NOMO-1 (cell line): Measurements from ENCODE around the gene DAB1.
"Not testable (repeated sequence)": the region's sequence is repeated elsewhere in the genome, so short reads cannot be mapped to it uniquely, and the experiment has no call there.

ENCODE experiments used
- DNase-seq, 2 experiments: peaks; one replicate each; lab custom pipeline; 2025; ENCODE audit not compliant: unreplicated experiment in 2 of 2; lab: John Stamatoyannopoulos, UW

The DAB1 gene

DNA sequence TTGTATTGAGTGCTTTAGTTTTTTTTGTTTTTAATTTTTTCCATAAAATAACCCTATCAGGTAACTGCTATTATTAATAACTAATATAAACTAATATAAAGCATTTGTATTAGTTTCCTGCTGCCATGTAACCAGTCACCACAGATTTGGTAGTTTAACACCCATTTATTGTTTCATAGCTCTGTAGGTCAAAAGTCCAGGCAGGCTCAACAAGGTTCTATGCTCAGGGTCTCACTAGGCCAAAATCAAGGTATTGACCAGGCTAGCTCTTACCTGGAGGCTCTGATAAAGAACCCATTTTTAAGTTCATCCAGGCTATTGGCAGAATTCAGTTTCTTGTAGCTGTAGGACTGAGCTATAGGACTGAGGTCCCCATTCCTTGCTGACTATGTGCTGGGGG lies 189.4 kb downstream of the DAB1 start:
- no peak for DNase-seq

DNA sequence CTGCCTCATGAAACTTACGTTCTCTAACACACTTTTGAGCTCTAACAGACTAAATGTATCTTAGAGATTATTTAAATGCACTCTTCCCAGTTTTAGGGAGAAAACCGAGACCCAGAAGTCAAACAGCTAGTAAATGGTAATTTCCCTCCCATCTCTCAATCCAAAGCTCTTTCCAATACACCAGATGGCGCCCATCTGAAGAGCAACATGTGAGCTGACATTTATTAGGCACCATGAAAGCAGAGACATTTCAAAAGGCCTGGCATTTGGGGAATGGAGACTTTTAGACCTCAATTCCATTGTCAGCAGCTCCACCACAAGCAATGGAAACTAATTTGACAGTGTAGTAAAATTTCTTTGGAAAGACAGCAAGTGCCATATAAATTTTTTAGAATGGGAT lies 191.4 kb downstream of the DAB1 start:
- no peak for DNase-seq

DNA sequence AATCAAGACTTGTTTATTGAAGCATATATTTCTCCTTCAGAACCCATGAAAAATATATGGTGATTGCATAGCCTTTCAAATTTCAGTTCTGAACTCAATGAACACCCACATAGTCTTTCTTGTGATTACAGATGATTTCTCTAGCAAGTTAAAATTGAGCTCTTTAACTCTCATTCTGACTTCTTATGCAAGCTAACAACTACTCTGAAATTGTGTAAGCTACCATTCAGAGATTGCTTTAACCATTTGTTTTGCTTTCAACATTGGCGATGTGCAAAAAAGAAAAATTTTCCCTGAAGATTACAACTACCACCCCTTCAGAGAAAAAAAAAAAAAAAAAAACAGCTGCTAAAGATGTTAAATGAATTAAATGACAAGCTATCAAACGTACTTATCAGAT lies 193.9 kb downstream of the DAB1 start:
- DNase-seq: no peak

DNA sequence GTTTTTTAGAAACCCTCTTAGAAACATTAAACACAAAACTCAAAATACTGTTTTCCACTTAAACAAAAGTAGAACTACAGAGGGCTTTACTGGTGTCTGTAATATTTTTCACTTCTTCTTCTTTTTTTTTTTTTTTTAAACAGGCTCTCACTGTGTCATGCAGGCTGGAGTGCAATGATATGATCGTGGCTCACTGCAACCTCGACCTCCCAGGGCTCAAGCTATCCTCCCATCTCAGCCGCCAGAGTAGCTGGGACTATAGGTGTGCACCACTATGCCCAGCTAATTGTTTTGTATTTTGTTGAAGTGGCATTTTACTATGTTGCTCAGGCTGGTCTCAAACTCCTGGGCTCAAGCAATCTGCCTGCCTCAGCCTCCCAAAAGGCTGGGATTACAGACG lies 194.8 kb downstream of the DAB1 start:
- no peak for DNase-seq

DNA sequence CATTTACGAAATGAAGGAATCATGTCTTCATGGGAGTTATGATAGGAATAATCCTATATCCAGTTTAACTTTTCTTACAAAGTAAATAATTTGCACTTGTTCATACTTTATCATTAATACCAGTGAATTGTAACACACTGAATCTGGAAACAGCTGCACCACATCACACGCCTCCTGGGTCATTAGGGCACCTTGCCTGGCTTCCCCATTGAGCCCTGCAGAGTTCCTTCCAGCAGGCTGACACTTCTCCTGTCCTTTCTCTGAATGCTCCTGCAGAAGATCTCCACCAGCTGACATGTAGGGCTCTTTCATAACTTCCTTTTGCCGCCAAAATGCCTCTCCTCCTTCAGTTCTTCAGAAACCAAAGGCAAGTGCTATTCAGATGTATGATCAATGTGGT lies 201.1 kb downstream of the DAB1 start:
- no peak for DNase-seq

DNA sequence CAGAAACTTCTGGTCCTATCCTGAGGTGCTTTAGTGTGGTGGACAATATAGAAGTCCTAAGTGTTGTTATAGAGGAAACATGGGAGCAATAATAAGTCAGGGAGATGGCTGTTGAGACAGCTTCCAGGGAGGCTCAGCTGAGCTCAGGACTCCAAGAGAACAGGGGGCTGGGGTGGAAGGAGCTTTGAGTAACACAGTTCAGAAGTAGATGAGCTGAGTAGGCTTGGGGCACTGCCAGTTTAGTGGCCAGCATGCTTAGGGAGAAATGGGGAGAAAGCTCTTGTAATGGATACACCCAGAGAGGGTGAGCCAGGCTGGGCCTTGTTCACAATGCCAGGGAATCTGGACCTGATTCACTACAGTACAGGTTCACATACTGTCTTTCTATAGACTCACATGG lies 201.6 kb downstream of the DAB1 start:
- no peak for DNase-seq

DNA sequence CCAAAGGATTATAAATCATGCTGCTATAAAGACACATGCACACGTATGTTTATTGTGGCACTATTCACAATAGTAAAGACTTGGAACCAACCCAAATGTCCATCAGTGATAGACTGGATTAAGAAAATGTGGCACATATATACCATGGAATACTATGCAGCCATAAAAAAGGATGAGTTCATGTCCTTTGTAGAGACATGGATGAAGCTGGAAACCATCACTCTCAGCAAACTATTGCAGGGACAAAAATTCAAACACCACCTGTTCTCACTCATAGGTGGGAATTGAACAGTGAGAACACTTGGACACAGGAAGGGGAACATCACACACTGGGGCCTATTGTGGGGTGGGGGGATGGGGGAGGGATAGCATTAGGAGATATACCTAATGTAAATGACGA lies 203.0 kb downstream of the DAB1 start:
- DNase-seq: not testable (repeated sequence)

DNA sequence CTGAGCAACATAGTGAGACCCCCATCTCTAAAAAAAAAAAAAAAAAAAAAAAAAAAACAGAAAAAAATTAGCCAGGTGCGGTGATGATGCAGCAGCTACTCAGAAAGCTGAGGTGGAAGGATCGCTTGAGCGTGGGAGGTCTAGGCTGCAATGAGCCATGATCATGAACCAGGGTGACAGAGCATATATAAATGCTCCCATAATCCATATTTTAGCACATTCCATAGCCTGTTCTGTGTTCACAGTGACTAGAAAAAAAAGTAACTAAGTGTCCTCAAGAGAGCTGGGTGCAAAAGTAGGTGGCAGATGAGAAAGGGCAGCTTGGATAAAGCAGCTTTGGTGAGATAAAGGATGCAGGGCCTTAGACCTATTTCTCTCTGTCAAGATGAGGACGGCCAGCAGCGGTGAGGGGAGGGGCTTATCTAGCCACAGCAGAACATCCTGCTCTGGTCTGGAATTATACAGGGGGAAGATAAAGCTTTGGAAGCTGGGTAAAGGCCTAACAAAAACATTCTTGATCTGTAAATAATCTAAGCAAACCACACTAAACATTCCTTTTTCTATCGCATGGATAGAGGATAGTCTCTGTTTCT lies 205.3 kb downstream of the DAB1 start:
- DNase-seq: no peak

DNA sequence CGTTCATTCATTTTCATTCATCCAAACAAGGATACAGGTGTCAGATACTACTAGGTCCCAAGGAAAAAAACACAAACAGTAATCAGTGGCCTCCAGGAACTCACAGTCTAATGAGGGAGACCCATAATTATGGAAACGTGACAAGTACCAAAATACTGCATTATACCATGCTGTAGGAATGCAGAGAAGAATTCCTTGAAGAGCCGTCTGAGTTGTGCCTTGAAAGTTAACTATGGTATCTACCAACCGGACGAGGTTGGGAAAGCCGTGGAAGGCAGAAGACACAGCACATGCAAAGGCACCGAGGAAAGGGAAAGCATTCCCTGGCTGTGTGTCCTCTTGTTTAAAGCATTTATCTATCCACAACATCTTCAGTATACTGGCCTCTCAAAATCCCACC lies 206.0 kb downstream of the DAB1 start:
- no peak for DNase-seq

DNA sequence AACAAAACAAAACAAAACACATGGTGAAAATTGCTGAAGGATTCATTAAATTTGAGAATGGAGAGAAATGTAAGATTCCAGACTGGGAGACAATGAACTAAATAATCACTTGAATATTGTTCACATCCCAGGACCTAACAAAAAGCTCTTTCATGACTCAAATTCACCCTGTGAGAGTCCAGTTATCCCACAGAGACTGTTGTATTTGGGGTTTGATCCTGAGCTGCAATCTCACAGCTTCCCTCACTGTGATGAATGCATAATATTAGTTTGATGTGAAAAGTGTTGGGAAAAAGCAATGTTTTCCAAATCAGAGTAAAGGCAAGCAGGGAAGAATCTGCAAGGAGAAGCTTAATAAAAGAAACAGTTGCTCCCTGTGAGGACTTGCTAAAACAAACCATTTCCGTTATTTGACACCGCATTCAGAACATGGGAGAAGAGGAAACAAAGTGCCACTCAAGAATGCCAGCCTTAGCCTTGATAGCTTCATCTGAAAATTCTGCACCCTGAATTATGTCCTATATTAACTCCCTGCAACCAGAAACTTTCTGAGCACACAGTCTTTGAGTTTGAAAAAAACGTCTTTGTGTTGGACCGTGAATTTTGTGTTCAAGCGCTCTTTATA lies 208.8 kb downstream of the DAB1 start:
- DNase-seq: no peak

DNA sequence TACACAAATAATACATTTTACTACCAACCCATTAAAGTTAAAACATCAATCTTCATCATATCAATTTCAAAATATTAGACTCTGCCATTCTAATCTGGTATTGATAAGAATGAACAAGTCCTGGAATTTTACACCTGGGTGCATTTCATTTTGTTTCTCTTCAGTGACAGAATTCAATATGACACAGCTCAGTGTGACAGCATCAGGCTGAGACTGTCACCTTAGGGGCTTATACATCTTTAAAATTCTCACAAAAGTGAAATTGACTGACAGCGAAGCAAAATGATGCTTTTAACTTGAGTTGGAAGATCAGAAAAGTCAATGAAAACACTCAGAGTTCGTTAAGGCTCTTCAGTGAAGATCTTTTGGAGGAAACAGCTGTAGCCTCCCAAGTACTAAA lies 213.0 kb downstream of the DAB1 start:
- no peak for DNase-seq

DNA sequence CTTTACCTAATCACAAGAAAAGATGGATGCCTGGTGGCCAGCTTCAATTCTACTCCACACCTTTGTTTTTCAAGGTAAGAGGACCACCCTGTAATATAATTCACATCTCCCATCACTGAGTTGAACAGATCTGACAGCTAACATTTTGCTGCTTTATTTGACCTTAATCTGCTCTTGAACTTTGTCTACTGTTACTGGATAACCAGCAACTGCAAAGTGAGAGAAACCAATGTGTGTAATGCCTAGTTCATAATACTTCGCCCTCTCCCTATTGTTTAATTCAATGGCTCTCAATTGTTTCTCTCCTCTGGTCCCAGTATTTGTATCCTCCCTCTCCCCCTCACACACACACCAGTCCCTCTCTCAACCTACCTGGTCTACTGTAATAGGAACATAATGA lies 214.4 kb downstream of the DAB1 start:
- DNase-seq: no peak

DNA sequence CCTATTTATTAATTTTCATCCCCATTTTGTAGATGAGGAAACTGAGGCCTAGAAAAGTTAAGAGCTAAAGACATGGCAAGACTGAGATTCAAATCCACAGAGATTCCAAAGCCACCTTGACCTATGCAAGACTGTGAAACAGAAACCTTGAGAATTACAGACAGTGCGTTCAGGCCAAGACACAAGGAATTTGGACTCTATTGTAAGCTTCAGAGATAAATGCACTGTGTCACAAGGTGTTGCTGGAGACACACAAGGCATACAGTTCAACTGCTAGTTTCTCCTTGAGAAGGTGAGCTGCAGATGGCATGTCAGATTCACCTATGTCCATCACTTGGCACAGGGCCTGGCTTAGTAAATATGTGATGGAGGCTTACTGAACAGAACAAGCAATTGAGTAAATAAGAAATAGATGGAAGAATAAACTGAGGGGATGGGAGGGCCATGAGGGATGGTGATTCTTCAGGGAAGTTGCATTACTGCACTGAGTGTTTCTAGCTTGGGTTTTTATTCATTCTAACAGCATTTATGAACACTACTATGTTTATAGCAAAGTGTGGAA lies 215.0 kb downstream of the DAB1 start:
- no peak for DNase-seq

DNA sequence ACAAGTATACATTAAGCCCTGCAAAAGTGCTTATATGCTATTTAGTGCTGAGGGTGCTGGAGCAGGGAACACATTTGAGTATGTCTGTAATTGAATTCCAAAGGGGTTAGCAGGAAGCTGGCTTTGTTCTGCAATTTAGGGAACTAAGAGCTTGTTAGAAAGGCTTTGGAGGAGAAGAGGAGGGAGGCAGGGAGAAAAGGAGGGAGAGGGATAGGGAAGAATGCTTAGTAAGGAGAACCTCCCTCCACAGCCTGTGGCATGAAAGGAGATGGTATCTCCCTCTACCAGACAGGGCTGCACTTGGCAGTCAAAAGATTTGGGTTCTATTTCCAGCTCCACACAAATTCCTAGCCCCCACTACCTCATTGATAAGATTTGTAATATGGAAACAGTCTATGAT lies 217.8 kb downstream of the DAB1 start:
- no peak for DNase-seq

DNA sequence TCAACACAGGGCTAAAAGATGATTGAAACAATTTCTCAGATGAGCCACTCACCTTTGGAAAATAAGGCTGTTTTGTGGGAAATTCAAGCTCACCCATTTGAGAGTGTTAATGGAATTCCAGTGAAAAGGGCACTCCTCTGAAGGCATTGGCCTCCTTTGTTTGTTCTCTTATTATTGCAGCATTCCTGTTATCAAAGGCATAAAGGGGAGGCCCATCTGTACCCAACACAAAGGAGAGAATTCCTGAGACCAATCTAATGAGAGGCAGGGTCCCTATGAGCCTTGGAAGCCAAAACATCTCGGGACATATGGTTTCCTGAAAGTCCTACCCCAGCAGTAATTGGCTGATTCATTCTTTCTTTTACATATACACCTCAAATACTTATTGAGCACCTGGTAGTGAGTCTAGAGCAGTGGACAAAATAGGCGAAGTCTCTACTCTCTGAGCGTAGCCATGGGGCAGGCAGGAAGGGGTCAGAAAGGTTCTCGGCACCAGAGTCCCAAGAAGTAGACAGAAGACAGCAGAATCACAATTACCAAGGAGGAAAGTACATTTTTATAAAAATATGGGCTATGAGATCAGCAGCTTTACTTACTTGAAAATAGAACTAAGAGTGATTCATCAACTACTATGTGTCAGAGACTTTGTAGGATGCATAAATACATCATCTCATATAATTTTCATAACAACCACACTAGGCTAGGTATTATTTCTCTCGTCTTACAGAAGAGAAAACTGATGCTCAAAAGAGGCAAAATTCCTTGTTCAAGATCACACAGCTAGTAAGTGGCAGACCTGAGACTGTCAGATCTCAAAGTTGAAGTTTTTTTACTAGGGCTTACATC lies 218.7 kb downstream of the DAB1 start:
- no peak for DNase-seq

DNA sequence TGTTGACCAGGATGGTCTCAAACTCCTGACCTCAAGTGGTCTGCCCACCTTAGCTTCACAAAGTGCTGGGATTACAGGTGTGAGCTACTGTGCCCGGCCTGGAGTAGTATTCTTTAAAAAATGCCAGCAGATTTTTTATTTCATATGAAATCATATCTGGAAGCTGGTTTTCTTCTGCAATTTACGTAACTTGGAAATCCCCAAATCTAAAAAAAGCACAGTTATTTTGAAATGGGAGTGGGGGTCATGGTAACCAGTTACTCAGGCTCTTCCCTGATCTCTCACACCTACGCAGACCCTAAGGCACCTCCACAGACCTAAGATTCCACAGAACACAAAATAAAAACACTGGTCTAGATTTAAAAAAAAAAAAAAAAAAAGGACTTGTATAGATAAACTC lies 219.8 kb downstream of the DAB1 start:
- no peak for DNase-seq

DNA sequence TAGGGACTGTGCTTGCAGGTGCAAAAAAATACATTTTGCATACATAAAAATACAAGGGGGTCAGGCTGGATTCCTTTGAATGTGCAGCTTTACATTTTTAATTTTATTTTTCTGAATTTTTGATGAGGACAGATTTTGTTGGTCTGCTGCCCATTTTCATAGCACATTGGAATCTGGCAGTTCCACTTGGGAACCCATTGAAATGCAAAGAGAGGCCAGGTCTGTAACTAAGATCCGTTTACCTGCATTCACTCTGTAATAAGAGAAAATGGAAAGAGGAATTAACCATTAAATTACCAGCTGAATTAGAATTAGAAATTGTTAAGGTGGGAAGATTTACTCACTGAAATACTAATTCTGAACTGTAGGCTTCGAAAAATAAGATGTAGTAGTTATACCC lies 221.6 kb downstream of the DAB1 start:
- DNase-seq: no peak

DNA sequence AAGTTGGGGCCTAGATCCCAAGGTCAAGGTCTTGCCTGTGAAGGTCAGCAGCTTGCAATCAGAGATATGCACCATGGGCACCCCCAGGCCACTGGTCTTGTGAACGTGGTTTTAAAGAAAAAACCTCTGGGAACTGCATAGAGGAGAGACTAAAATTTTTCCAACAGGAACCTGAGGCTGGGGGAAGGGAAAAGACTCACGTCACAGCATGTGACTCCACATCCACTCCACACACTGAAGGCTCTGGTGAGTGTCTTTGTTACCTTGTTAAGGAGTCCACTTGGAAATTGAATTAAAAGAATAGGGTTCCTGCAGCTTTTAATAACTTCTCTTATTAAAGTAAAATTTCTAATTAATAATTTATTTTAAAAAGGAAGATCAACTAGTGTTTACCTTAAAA lies 224.9 kb downstream of the DAB1 start:
- no peak for DNase-seq

DNA sequence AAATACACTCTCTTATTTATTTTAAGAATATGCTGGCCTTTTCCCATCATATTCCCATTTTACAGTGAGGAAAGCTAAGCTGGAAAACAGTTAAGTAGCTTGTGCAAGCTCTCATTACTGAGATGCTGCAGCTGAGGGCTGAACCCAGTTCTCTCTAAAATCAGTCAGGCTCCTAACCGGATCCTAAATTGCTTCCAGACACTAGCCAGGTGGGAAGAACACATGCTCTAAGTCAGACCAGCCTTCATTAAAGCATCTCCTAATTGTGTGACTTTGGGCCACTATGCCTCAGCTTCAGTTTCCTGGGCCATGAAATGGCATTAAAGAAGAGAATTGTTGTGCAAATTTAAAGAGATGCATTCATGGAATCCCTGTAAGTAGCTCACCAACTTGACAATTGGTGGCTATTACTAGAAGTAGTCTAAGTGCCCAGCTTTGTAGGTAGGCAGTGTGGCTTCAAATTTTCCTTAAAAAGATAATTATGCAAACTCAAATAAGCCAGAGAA lies 228.4 kb downstream of the DAB1 start:
- no peak for DNase-seq

DNA sequence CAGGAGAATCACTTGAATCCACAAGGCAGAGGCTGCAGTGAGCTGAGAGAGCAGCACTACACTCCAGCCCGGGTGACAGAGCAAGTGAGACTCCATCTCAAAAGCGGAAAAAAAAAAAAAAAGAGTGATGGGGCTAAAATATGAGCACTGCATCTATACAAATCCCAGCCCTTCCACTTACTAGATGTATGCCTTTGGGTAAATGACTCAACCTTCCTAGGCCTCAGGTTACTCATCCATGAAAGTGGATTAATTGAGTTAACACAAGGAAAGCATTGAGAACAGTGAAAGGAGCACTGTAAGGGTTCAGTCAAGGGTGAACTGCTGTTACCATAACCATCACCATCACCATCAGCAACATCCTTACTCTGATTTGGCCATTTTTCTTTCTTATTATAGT lies 231.6 kb downstream of the DAB1 start:
- DNase-seq: no peak

DNA sequence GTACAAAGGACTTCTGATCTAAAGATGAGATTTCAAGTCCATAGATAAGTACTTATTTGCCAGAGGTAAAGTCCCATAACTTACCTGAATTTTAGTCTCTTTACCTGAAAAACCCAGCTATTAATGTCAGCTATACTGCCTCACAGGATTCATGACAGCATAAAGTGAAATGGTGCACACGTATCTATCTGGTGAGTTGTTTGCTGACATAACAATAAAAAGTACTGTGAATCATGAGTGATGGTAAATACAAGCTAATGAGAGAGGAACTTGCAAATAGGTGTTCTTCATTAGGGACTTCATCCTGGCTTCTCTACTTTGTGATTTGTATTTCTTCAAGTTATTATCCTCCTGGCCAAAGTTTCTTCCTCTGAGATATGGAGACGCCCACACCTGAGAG lies 233.0 kb downstream of the DAB1 start:
- no peak for DNase-seq

DNA sequence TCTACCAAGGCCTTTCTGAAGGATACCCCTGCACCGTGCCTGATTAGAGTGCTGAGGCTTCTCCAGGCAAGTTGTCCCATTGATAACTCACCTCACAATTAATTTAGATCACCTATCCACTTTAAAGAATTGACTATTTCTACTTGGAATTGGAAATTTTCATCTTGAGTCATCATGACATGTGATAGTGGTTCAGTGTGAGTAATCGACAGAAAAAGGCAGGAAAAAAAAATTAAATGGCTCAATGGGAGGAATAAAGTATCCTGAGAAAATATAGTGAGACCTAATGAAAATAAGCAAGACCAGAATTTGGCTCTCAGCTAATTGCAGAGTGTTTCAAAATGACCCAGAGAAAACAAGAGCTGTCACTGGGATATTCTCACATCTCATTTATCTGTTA lies 235.7 kb downstream of the DAB1 start:
- no peak for DNase-seq
